ENCODE results near the gene EARS2.

DNA sequence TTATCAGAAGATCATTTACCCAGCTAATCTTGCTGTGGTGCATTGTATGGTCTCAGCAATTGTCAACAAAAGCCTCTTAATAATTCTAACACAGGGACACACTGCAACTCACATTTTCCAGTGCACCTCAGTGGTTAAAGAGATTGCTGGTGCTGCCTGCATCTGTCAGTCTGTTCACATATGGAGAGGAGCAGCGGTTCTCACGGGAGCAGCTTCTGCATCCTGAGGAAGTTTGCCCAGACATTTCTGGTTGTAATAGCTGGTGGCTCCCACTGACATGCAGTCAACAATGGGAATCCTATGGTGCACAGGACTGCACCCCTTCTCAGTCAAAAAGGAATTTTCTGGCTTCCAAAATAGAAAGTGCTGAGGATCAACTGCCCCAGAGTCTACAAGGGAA, 54.7 kb downstream of the EARS2 start:
- no peak for TF ChIP-seq SUZ12 (IDR thresholded peaks at IDR 0.05; ENCODE audit: extremely low read depth, insufficient read depth, insufficient read length)
- no peak for TF ChIP-seq ZNF274 (IDR thresholded peaks at IDR 0.05; ENCODE audit: low read depth, low read length)
